ENCODE measurements around the gene CTNNA2.

CTNNA2 gene

GRCh38 chr2:79686884-79687283 is 174.0 kb downstream of the CTNNA2 start:
- no peak for ATAC-seq
- TF ChIP-seq ZNF70 (CRISPR knock-in tag; IDR thresholded peaks at IDR 0.05) (no peak), OSR1 (CRISPR knock-in tag; IDR thresholded peaks at IDR 0.05) (no peak), PATZ1 (CRISPR knock-in tag; IDR thresholded peaks at IDR 0.05; ENCODE audit: borderline replicate concordance) (no peak), SNAI2 (CRISPR knock-in tag; IDR thresholded peaks at IDR 0.05) (no peak), BACH2 (CRISPR knock-in tag; IDR thresholded peaks at IDR 0.05; ENCODE audit: borderline replicate concordance) (no peak)

DNA sequence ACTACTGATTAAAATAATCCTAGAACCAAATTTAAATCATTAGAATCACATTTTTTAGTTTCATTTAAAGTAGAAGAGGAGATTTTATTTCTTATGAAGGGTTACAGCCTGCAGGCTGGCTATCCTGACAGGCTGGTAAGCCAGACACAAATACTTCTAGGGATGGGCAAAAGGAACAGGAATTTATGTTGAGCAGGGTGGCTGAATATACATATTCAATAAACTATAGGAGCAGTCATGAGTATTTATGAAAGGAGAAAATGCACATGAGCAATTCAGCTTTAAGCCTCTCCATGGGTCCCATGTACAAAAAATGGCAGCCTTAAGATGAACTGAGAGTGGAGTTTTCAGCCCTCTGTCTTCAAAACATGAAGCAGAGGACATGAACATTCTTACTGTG is 182.4 kb downstream of the CTNNA2 start:
- ATAC-seq = no peak
- TF ChIP-seq ESRRG (CRISPR knock-in tag; IDR thresholded peaks at IDR 0.05) (no peak), GLIS3 (CRISPR knock-in tag; IDR thresholded peaks at IDR 0.05) (no peak), TOX (CRISPR knock-in tag; IDR thresholded peaks at IDR 0.05; ENCODE audit: borderline replicate concordance) (no peak), OSR1 (CRISPR knock-in tag; IDR thresholded peaks at IDR 0.05) (no peak), TSHZ2 (CRISPR knock-in tag; IDR thresholded peaks at IDR 0.05) (no peak), PPARA (CRISPR knock-in tag; IDR thresholded peaks at IDR 0.05; ENCODE audit: borderline replicate concordance) (no peak), ZNF565 (CRISPR knock-in tag; conservative IDR thresholded peaks at IDR 0.05; ENCODE audit: low read depth) (no peak), ZFP30 (CRISPR knock-in tag; IDR thresholded peaks at IDR 0.05) (no peak), ARNTL (CRISPR knock-in tag; IDR thresholded peaks at IDR 0.05; ENCODE audit: borderline replicate concordance, low read depth) (no peak), BACH2 (CRISPR knock-in tag; IDR thresholded peaks at IDR 0.05; ENCODE audit: borderline replicate concordance) (no peak), ZC3H10 (CRISPR knock-in tag; IDR thresholded peaks at IDR 0.05) (no peak), ZFP3 (CRISPR knock-in tag; IDR thresholded peaks at IDR 0.05) (no peak), SNAI2 (CRISPR knock-in tag; IDR thresholded peaks at IDR 0.05) (no peak), TCF4 (CRISPR knock-in tag; IDR thresholded peaks at IDR 0.05; ENCODE audit: borderline replicate concordance) (no peak), RARB (CRISPR knock-in tag; IDR thresholded peaks at IDR 0.05) (no peak), ZNF8 (CRISPR knock-in tag; IDR thresholded peaks at IDR 0.05) (no peak), ISL1 (CRISPR knock-in tag; IDR thresholded peaks at IDR 0.05) (no peak), PATZ1 (CRISPR knock-in tag; IDR thresholded peaks at IDR 0.05; ENCODE audit: borderline replicate concordance) (no peak)
- TF ChIP-seq, protein P1, sequence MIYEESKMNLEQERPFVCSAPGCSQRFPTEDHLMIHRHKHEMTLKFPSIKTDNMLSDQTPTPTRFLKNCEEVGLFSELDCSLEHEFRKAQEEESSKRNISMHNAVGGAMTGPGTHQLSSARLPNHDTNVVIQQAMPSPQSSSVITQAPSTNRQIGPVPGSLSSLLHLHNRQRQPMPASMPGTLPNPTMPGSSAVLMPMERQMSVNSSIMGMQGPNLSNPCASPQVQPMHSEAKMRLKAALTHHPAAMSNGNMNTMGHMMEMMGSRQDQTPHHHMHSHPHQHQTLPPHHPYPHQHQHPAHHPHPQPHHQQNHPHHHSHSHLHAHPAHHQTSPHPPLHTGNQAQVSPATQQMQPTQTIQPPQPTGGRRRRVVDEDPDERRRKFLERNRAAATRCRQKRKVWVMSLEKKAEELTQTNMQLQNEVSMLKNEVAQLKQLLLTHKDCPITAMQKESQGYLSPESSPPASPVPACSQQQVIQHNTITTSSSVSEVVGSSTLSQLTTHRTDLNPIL (CRISPR knock-in tag; IDR thresholded peaks at IDR 0.05; ENCODE audit: low read depth) = no peak
- TF ChIP-seq, protein P2, sequence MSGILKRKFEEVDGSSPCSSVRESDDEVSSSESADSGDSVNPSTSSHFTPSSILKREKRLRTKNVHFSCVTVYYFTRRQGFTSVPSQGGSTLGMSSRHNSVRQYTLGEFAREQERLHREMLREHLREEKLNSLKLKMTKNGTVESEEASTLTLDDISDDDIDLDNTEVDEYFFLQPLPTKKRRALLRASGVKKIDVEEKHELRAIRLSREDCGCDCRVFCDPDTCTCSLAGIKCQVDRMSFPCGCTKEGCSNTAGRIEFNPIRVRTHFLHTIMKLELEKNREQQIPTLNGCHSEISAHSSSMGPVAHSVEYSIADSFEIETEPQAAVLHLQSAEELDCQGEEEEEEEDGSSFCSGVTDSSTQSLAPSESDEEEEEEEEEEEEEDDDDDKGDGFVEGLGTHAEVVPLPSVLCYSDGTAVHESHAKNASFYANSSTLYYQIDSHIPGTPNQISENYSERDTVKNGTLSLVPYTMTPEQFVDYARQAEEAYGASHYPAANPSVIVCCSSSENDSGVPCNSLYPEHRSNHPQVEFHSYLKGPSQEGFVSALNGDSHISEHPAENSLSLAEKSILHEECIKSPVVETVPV (CRISPR knock-in tag; IDR thresholded peaks at IDR 0.05) = no peak

GRCh38 chr2:79697200-79697599 is 184.3 kb downstream of the CTNNA2 start:
- ATAC-seq = no peak

More at GRCh38 chr2:79697200-79697599, 184.3 kb downstream of the CTNNA2 start:
- no peak for TF ChIP-seq TSHZ2 (CRISPR knock-in tag; IDR thresholded peaks at IDR 0.05)
- TF ChIP-seq TCF4 (CRISPR knock-in tag; IDR thresholded peaks at IDR 0.05; ENCODE audit: borderline replicate concordance) = no peak
- TF ChIP-seq ZFP3 (CRISPR knock-in tag; IDR thresholded peaks at IDR 0.05) = no peak
- no peak for TF ChIP-seq BACH2 (CRISPR knock-in tag; IDR thresholded peaks at IDR 0.05; ENCODE audit: borderline replicate concordance)
- no peak for TF ChIP-seq CSDC2 (CRISPR knock-in tag; IDR thresholded peaks at IDR 0.05)
- TF ChIP-seq ZNF70 (CRISPR knock-in tag; IDR thresholded peaks at IDR 0.05) = no peak
- TF ChIP-seq, protein P2 (CRISPR knock-in tag; IDR thresholded peaks at IDR 0.05) = no peak
- no peak for TF ChIP-seq GLIS3 (CRISPR knock-in tag; IDR thresholded peaks at IDR 0.05)
- no peak for TF ChIP-seq SNAI2 (CRISPR knock-in tag; IDR thresholded peaks at IDR 0.05)
- no peak for TF ChIP-seq OSR1 (CRISPR knock-in tag; IDR thresholded peaks at IDR 0.05)
- no peak for TF ChIP-seq ZFP30 (CRISPR knock-in tag; IDR thresholded peaks at IDR 0.05)
- TF ChIP-seq ISL1 (CRISPR knock-in tag; IDR thresholded peaks at IDR 0.05) = no peak
- no peak for TF ChIP-seq RARB (CRISPR knock-in tag; IDR thresholded peaks at IDR 0.05)
